Breast epithelium (tissue), 4 donors: ENCODE results near the gene MAMSTR. TPM values are rescaled to one million over a fixed set of nuclear protein-coding genes. Genes with fewer than 3 reads are reported as not detected.
A peak's percentile ranks its signal among the peaks of the same experiment; 100 is the strongest.
"Not testable (repeated sequence)": the region's sequence is repeated elsewhere in the genome, so short reads cannot be mapped to it uniquely, and the experiment has no call there.

Experiments used
- DNase-seq, 2 donors: peaks; one replicate each; pipeline ENCODE4 v3.0.0-alpha.2; 2019; ENCODE audit warnings: low spot score in 2 of 2
- H3K27ac ChIP-seq, 2 donors: fragments of 200-600 bp; sonication (generic) in 1 of 2; one replicate each; pipeline ENCODE4 v1.5.1; 2016 to 2019; ENCODE audit warnings: mild to moderate bottlenecking in 1 of 2
- H3K27me3 ChIP-seq, 2 donors: fragments of 200-600 bp; sonication (generic) in 1 of 2; one replicate each; pipeline versions ENCODE4 v1.5.1 to v1.6.0; 2017 to 2019; ENCODE audit warnings: control low read depth in 1 of 2, mild to moderate bottlenecking in 1 of 2
- H3K36me3 ChIP-seq: fragments of 200-600 bp; one replicate; pipeline ENCODE4 v1.5.1; 2019
- H3K4me1 ChIP-seq, 2 donors: fragments of 200-600 bp; sonication (generic); one replicate each; pipeline ENCODE4 v1.5.1; 2016 to 2019; ENCODE audit warnings: control low read depth in 1 of 2
- H3K4me3 ChIP-seq, 3 donors: fragments of 200-600 bp; sonication (generic); 1 replicate in 2 of 3; 2 replicates in 1 of 3; pipeline ENCODE4 v1.5.1; 2016 to 2019; ENCODE audit warnings: mild to moderate bottlenecking in 3 of 3, moderate library complexity in 2 of 3
- H3K9me3 ChIP-seq, 2 donors: fragments of 200-600 bp; sonication (generic) in 1 of 2; one replicate each; pipeline ENCODE4 v1.5.1; 2016 to 2019; ENCODE audit warnings: control low read depth in 1 of 2
- POLR2A ChIP-seq: fragments of 450-650 bp; IDR thresholded peaks from one replicate; pipeline ENCODE4 v1.6.1; 2016; ENCODE audit warnings: antibody characterized with exemption, mild to moderate bottlenecking, moderate library complexity
- POLR2AphosphoS5 ChIP-seq, 3 donors: sonication (generic); formaldehyde crosslinking; IDR thresholded peaks; one replicate each; pipeline ENCODE4 v1.6.1; 2017; ENCODE audit warnings: antibody characterized with exemption in 3 of 3
- intact Hi-C: fragments of 100-400 bp; cut with DNase I; formaldehyde crosslinking; loops from one replicate; pipeline ENCODE4 v1.15.1; 2023; ENCODE audit warnings: low total_unique reads
- total RNA-seq, 3 donors: library from RNA; depleted of rRNA; stranded (reverse); fragments of >200 nt; gene quantifications; one replicate each; pipeline ENCODE4 v1.1.0, GENCODE V29; 2016
- TF ChIP-seq, protein P1 (sequence below), 3 donors: fragments of 450-650 bp; IDR thresholded peaks; one replicate each; pipeline ENCODE4 v1.5.1; 2016 to 2017; ENCODE audit warnings: antibody characterized with exemption in 3 of 3, mild to moderate bottlenecking in 3 of 3, moderate library complexity in 3 of 3

Gene MAMSTR
- total RNA-seq, 3 donors from 2014 or later, result 0.32 to 1.9 (median 1.3) TPM

GRCh38 chr19:48722196-48722708 is 2.7 kb upstream of the MAMSTR start:
- no peaks in the 10 kb centered on the region for H3K36me3 ChIP-seq
- no peaks in the 10 kb centered on the region for H3K27me3 ChIP-seq
- no peak overlapping the region for H3K4me3 ChIP-seq
- DNase-seq, result no peak
- no peak overlapping the region for H3K27ac ChIP-seq
- TF ChIP-seq POLR2AphosphoS5 (IDR thresholded peaks at IDR 0.05) (no peak), POLR2A (no peak)
- TF ChIP-seq, protein P1, sequence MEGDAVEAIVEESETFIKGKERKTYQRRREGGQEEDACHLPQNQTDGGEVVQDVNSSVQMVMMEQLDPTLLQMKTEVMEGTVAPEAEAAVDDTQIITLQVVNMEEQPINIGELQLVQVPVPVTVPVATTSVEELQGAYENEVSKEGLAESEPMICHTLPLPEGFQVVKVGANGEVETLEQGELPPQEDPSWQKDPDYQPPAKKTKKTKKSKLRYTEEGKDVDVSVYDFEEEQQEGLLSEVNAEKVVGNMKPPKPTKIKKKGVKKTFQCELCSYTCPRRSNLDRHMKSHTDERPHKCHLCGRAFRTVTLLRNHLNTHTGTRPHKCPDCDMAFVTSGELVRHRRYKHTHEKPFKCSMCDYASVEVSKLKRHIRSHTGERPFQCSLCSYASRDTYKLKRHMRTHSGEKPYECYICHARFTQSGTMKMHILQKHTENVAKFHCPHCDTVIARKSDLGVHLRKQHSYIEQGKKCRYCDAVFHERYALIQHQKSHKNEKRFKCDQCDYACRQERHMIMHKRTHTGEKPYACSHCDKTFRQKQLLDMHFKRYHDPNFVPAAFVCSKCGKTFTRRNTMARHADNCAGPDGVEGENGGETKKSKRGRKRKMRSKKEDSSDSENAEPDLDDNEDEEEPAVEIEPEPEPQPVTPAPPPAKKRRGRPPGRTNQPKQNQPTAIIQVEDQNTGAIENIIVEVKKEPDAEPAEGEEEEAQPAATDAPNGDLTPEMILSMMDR (IDR thresholded peaks at IDR 0.05), result no peak
- H3K4me1 ChIP-seq, result peaks cover 0 to under 1% of the 10 kb centered on the region in 2 donors
- intact Hi-C loops, result no loop called here
- no peaks in the 10 kb centered on the region for H3K9me3 ChIP-seq

DNA sequence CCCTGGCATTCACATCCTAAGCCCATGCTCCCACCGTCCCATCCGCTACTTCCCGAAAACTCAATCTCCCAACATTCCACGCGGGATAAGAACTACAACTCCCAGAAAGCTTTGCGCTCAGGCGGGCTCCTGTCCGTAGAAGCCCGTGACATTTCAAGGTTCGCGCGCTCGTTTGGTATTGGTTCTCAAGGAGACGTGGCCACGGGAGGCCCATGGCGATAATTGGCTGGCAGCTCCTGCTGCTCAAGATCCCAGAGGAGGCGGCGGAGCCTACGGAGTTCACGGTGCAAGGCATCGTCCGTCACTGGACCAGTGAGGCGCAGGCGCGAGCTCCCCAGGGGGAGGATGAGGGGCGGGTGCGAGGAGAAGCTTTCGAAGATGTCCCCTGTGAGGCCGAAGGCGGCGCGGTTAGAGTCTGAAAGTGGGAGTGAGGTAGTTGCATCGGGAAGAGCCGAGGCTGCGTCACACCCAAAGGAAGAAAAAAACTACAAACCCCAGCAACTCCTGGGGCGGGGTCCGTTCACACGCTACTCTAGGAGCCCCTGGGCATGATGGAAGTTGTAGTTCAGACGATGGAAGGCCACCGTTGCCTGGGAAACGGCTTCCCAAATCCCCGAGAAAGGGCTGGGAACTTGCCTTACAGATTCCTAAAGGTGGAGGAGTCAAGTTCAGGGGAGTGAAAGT is 1.2 kb upstream of the MAMSTR start:
- TF ChIP-seq POLR2AphosphoS5 (IDR thresholded peaks at IDR 0.05) (peak; percentile 83 to 89 (median 89)), POLR2A (no peak)

DNA sequence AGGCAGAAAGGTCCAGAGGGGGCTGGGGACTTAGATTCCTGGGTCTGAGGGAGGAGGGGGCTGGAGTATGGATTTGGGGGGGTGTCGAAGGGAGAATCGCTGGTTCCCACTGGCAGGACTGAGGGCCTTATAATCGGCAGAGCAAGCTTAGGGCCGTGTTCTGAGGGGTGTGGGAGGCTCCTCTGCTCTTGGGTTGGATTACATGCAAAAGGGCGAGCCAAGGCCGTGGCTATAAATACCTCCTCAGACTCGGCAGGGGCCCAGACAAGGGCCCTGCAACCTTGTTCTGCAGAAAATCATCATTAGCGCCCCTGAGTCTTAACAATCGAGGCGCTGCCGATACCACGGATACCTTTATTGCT is 707 bp upstream of the MAMSTR start:
- intact Hi-C loops, result no loop called here
- no peak for DNase-seq
- Histone ChIP-seq H3K4me1 (peaks cover 4 to 9% of the 10 kb centered on the region in 2 donors), H3K9me3 (no peaks in the 10 kb centered on the region), H3K27me3 (no peaks in the 10 kb centered on the region), H3K27ac (peak overlapping the region; percentile 85 to 86), H3K36me3 (no peaks in the 10 kb centered on the region), H3K4me3 (peak overlapping the region; percentile 52 to 67 (median 54))
- TF ChIP-seq, protein P1 (IDR thresholded peaks at IDR 0.05), result no peak
- TF ChIP-seq POLR2A (no peak), POLR2AphosphoS5 (IDR thresholded peaks at IDR 0.05) (no peak)

More for the DNA sequence above, 1.2 kb upstream of the MAMSTR start:
- peak; percentile 98 to 99 for DNase-seq
- Histone ChIP-seq H3K4me3 (peak overlapping the region; percentile 52 to 67 (median 54)), H3K9me3 (no peaks in the 10 kb centered on the region), H3K36me3 (no peaks in the 10 kb centered on the region), H3K4me1 (peaks cover 4 to 9% of the 10 kb centered on the region in 2 donors), H3K27ac (peak overlapping the region; percentile 85 to 86), H3K27me3 (no peaks in the 10 kb centered on the region)
- intact Hi-C loops, result no loop called here

- peaks cover 9% of the 10 kb centered on the region in 2 donors for H3K4me1 ChIP-seq
- no peaks in the 10 kb centered on the region for H3K9me3 ChIP-seq
- H3K27ac ChIP-seq, result peak overlapping the region in 1 of 2 donors; percentile 34
- DNase-seq, result no peak
- TF ChIP-seq POLR2AphosphoS5 (IDR thresholded peaks at IDR 0.05) (no peak), POLR2A (no peak)
- TF ChIP-seq, protein P1 (IDR thresholded peaks at IDR 0.05), result no peak
- intact Hi-C loops, result no loop called here
- H3K27me3 ChIP-seq, result no peaks in the 10 kb centered on the region
- H3K36me3 ChIP-seq, result no peaks in the 10 kb centered on the region
- no peak overlapping the region for H3K4me3 ChIP-seq
Observed at GRCh38 chr19:48718711-48719231, 754 bp downstream of the MAMSTR start.

GRCh38 chr19:48718106-48718505 is 1.4 kb downstream of the MAMSTR start:
- DNase-seq, H3K4me3 ChIP-seq, intact Hi-C loops, H3K36me3 ChIP-seq, H3K9me3 ChIP-seq, H3K27ac ChIP-seq, H3K27me3 ChIP-seq: not testable (repeated sequence)
- H3K4me1 ChIP-seq, result peaks cover 9 to 12% of the 10 kb centered on the region in 2 donors
